Measurements from ENCODE around the gene FBXL17. TPM values are rescaled to one million over a fixed set of nuclear protein-coding genes. Genes with fewer than 3 reads are reported as not detected.

Gene FBXL17
- total RNA-seq, 1 experiment from 2014 or later, result 5.3 TPM

DNA sequence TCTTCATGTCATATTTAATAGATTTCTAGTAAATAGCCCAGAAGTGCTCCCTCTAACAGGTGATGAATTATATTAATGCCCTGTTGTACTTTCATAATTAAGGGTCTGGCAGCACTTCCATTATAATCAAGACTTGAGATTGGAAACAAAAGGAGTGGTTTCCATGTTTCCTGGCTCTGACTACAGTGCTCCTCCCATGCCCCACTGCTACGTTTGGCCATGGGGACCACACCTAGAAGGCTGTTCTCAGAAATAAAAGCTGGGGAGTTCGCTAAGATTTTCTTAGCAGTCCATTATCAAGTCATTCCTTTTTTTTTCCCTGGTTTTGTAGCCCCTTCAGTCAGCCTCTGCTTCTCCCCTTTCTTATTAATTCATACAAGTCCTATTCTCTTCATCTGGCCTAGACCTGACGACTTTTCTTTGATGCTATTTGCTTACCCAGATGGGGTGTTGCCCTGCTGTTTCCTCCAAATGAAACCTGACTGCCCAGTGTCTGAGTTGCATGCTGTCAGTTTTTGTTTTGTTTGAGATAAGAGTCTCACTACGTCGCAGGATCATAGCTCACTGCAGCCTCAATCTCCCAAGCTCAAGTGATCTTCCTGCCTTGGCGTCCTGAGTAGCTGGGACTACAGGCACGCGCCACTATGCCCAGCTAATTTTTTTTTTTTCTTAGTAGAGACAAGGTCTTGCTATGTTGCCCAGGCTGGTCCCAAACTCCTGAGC is 399.0 kb downstream of the FBXL17 start:
- Mint-ChIP-seq H3K4me1 (peaks cover 19 to 22% of the 10 kb centered on the region in 2 experiments), H3K9me3 (no peaks in the 10 kb centered on the region), H3K27ac (peak overlapping the region in 1 of 3 experiments; percentile 22; a peak in 2 of 7 replicates), H3K4me3 (no peak overlapping the region), H3K27me3 (ENCODE audit: low read depth) (no peaks in the 10 kb centered on the region), H3K36me3 (ENCODE audit: insufficient read depth in 1 of 3, low read depth in 3 of 3) (no peaks in the 10 kb centered on the region)
- H3K27me3 ChIP-seq (ENCODE audit: insufficient read depth, low read length), result no peaks in the 10 kb centered on the region
- H3K4me1 ChIP-seq (ENCODE audit: insufficient read depth, low read length), result peaks cover 5% of the 10 kb centered on the region; the same call in 1 of the 2 replicates
- H3T11ph ChIP-seq (ENCODE audit: low read length), result no peak overlapping the region
- no peak overlapping the region for H4K5ac ChIP-seq (ENCODE audit: insufficient read length, low read depth, low read length)
- H3K14ac ChIP-seq (ENCODE audit: insufficient read depth, low read length), result no peak overlapping the region
- no peak overlapping the region for H2BK5ac ChIP-seq (ENCODE audit: insufficient read length, low read length)
- no peak overlapping the region for H3K18ac ChIP-seq (ENCODE audit: insufficient read length, low read depth, low read length)
- H2BK15ac ChIP-seq (ENCODE audit: low read depth, low read length), result no peak overlapping the region
- H3K79me1 ChIP-seq (ENCODE audit: insufficient read depth, low read depth, low read length, poor library complexity, severe bottlenecking), result no peaks in the 10 kb centered on the region
- H3K4me2 ChIP-seq (ENCODE audit: insufficient read depth, insufficient read length, low read length), result no peak overlapping the region
- no CpG with 5 or more reads among the region's 8 CpGs for WGBS (ENCODE audit: extremely low coverage, insufficient read length, low lambda C conversion rate)
- H3K23ac ChIP-seq (ENCODE audit: insufficient read length, low read depth, low read length), result no peak overlapping the region
- H2AFZ ChIP-seq (ENCODE audit: low read length), result no peak overlapping the region
- no peak overlapping the region for H3K9ac ChIP-seq (ENCODE audit: extremely low read depth, insufficient read length, low read length)
- no peaks in the 10 kb centered on the region for H3K23me2 ChIP-seq (ENCODE audit: insufficient read length, low read depth, low read length, poor library complexity, severe bottlenecking)
- no peak overlapping the region for H3K27ac ChIP-seq (ENCODE audit: insufficient read length, low read depth, low read length)
- DNase-seq, result no peak
- H4K8ac ChIP-seq (replicated peaks; ENCODE audit: insufficient read length, low read depth, low read length), result no peak overlapping the region
- H2AK5ac ChIP-seq (ENCODE audit: insufficient read length, low read length), result no peak overlapping the region
- H2BK20ac ChIP-seq (ENCODE audit: low read depth, low read length, poor library complexity, severe bottlenecking), result no peak overlapping the region
- H3K56ac ChIP-seq (ENCODE audit: insufficient read length, low read depth, low read length), result no peak overlapping the region
- H4K20me1 ChIP-seq (ENCODE audit: control insufficient read depth, insufficient read depth, insufficient read length), result no peaks in the 10 kb centered on the region
- H4K91ac ChIP-seq (ENCODE audit: insufficient read length, low read depth, low read length), result no peak overlapping the region
- no peaks in the 10 kb centered on the region for H3K79me2 ChIP-seq (ENCODE audit: insufficient read depth, low read length)
- H3K9me3 ChIP-seq (ENCODE audit: control insufficient read depth, low read depth, low read length), result no peaks in the 10 kb centered on the region
- no peak overlapping the region for H3K4ac ChIP-seq (ENCODE audit: low read depth, low read length)
- TF ChIP-seq, protein P1, sequence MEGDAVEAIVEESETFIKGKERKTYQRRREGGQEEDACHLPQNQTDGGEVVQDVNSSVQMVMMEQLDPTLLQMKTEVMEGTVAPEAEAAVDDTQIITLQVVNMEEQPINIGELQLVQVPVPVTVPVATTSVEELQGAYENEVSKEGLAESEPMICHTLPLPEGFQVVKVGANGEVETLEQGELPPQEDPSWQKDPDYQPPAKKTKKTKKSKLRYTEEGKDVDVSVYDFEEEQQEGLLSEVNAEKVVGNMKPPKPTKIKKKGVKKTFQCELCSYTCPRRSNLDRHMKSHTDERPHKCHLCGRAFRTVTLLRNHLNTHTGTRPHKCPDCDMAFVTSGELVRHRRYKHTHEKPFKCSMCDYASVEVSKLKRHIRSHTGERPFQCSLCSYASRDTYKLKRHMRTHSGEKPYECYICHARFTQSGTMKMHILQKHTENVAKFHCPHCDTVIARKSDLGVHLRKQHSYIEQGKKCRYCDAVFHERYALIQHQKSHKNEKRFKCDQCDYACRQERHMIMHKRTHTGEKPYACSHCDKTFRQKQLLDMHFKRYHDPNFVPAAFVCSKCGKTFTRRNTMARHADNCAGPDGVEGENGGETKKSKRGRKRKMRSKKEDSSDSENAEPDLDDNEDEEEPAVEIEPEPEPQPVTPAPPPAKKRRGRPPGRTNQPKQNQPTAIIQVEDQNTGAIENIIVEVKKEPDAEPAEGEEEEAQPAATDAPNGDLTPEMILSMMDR (conservative IDR thresholded peaks at IDR 0.05), result no peak
- H2BK120ac ChIP-seq (ENCODE audit: low read depth, low read length, poor library complexity, severe bottlenecking), result no peak overlapping the region
- H2BK12ac ChIP-seq (ENCODE audit: insufficient read length, low read depth, low read length), result no peak overlapping the region
